ENCODE measurements around the gene CNOT8.
A peak's percentile ranks its signal among the peaks of the same experiment; 100 is the strongest.
"Not testable (repeated sequence)": the region's sequence is repeated elsewhere in the genome, so short reads cannot be mapped to it uniquely, and the experiment has no call there.

Gene CNOT8

DNA sequence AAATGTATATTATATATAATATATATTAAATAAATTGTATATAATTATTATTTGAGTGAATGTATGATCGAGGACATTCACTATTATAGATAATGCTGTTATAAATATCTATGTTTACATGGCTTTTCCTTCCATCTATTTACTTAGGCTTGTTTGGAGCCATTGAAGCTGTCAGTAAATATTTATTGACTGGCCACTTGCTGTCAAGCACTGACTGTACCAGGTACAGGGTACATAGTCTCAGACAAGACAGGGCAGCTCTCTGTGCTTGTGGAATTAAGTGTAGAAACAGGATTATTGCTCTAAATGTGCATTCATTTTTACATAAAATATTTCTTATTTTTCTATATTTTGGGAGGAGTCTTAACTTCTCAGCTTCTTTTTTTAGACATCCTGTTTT lies 24.4 kb upstream of the CNOT8 start:
- DNase-seq (ENCODE audit: low read depth in 3 of 3): no peak

DNA sequence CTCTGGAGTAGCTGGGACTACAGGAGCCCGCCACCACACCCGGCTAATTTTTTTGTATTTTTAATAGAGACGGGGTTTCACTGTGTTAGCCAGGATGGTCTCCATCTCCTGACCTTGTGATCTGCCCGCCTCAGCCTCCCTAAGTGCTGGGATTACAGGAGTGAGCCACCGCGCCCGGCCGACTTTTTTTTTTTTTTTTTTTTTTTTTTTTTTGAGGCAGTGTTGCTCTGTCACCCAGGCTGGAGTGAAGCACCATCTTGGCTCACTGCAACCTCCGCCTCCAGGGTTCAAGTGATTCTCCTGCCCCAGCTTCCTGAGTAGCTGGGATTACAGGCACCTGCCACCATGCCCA lies 22.8 kb upstream of the CNOT8 start:
- not testable (repeated sequence) for DNase-seq (ENCODE audit: low read depth in 3 of 3)

DNA sequence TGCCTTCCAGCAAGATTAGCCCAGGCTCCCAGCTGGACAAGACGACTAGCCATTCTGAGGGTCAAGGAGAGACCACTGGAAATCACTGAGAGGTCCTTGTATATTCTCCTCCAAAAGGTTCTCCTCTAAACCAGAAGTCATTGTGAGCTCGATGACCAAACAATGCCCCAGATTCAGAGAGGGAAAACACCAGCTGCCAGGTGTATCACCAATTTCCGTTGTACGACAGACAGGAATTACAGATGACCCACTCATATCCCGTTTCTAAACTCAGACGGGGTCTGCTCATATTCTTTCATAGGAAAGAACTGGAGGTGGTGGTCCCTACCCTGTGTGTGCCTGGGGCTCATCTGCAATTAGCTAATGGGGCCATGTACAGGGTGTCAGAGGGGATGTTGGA lies 22.2 kb upstream of the CNOT8 start:
- no peak for DNase-seq (ENCODE audit: low read depth in 3 of 3)

DNA sequence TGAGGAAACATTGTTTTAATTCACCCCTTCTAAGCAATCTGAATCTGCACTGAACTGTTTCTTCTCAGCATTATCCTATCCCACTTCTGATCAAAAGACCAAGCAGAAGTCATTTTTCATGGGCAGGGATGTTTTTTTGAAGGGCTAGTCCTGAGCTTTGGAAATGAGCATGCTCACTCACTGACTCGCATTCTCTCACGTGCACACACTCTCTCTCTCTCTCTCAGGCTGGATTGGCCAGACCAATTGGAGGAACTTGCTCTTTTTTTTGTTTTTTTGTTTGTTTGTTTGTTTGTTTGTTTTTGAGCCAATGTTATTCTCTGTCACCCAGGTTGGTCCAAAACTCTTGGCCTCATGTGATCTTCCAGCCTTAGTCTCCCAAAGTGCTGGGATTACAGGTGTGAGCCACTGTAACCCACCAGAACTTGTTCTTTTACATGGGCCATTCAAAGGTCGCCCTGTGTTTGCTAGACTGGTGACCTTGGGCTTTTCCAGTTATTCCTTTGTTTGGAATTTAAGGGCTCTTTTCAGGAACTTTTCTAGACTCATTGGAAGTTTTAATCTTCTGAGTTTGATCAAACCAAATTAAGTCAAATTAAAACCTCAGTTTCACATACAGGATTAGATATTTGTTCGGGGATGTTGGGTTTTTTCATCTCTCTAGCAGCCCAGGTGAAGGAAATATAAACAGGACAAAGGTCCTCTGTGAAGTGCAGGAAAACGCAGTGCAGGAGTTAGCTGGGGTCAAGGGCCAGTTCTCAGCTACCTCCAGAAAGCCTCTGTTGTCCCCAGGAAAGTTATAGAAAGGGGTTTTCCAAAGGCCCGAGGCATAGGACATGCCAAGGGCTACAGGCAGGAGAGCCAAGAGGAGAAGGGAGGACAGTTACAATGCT lies 21.2 kb upstream of the CNOT8 start:
- DNase-seq (ENCODE audit: low read depth in 3 of 3): no peak

DNA sequence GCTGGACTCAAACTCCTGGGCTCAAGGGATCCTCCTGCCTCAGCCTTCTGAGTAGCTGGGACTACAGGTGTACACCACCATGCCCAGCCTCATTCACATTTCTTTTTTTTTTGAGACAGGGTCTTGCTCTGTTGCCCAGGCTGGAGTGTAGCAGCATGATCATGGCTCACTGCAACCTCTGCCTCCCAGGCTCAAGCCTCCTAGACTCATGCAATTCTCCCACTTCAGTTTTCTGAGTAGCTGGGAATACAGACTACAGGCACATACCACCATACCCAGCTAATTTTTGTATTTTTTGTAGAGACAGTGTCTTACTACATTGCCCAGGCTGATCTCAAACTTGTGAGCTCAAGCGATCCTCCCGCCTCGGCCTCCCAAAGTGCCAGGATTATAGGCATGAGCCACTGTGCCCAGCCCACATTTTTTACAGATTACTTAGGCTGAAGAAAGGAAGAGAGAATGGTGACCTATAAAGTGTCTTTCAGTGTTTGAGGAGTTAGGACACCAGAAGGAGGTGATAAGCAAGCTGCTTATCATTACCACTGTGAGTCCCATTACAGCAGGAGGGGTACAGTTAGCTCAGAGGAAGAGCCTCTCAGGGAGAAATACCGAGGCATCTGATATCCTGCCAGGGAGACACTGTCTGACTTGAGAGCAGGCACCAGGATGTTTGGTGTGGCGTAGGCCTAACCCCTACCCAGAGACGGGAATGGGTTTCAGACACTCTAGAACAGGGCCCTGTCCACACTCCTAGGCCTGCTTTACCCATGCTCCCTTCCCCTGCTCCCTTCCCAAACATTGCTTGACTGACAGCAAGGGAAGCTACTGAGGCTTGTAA lies 17.8 kb upstream of the CNOT8 start:
- DNase-seq (ENCODE audit: low read depth in 3 of 3): no peak

DNA sequence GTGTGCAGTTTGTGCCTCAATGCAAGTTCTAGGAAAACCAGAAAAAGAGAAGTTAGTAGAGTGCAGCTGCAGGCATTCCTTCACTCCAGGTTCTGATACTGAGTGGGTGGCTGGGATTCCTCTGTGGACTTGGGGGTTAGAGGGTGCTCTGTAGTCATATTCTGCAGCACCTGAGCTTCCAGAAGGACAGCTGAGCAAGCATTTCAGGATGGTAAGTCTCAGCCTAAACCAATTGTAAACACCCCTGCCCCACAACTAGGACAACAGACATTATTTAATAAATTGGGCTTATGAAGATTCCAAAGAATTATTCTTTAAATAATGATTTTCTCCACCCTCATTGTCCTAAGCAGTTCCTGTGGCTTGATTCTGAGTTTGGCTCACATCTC lies 17.2 kb upstream of the CNOT8 start:
- no peak for DNase-seq (ENCODE audit: low read depth in 3 of 3)

DNA sequence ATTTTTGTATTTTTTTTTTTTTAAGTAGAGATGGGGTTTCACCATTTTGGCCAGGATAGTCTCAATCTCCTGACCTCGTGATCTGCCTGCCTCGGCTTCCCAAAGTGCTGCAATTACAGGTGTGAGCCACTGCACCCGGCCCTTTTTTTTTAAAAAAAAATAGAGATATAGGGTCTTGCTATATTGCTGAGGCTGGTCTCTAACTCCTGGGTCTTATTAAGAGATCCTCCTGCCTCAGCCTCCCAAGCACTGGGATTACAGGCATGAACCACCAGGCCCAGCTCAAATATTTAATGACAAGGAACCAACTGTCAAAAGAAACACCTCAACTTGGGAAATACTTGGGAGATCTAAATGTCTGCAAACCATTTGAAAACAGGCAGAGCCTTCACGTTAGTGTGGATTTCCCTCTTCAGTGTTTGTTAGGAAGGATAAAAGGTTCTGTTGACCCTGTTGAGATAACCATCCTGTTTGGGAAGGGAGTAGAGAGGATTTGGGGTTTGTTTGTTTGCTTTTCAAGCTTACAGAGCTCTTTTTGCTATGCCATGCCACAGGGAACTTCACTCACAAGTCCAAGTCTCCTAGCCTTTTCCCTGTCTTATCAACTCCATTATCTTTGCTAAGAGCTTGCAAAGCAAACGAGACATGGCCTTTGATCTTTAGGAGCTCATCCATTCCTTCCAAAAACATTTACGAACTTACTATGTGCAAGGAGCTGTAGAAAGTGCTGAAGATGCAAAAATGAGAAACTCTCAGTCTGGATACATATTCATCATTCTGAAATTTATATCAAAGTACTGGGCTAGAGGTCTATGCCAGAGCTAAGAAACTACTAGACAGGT lies 15.5 kb upstream of the CNOT8 start:
- no peak for DNase-seq (ENCODE audit: low read depth in 3 of 3)

DNA sequence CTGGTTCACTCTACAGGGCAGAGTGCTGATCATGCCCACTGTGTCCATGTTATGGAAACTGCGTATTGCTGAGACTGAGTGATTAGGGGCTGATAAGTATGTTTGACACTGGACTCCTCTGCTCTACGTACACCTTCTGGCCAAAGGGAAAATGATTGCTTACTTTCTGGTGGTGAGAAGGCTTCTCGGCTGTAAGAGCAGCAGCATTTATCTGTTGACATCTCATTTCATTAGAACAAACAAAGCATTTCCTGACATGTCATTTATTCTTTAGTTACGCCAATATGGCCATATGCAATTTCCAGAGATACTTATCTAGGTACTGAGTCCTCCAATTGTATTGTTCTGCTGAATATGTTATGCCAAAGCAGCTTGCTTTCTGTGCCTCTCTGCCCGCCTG lies 13.6 kb upstream of the CNOT8 start:
- DNase-seq (ENCODE audit: low read depth in 3 of 3): no peak

DNA sequence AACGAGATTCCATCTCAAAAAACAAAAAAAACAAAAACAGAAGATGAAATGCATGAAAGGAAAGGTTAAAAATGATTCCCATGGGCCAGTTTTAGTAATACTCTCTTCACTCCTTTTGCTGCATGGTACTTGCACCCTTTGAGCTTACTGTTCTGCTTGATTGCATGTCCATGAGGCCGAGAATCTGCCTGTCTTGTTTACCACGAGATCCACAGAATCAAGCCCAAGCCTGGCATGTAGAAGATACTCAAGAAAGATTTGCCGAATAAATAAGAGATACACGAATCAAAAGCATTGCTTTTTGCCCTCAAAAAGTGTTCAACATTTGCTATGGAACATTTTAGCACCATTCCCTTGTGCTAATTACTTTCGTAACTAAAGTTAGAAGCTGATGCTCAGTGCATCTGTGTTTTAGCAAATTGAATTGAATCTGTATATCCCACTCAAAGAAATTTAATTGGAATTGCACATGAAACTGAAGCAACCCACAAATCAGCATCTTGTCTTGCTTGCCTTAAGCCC lies 9.1 kb upstream of the CNOT8 start:
- no peak for DNase-seq (ENCODE audit: low read depth in 3 of 3)

DNA sequence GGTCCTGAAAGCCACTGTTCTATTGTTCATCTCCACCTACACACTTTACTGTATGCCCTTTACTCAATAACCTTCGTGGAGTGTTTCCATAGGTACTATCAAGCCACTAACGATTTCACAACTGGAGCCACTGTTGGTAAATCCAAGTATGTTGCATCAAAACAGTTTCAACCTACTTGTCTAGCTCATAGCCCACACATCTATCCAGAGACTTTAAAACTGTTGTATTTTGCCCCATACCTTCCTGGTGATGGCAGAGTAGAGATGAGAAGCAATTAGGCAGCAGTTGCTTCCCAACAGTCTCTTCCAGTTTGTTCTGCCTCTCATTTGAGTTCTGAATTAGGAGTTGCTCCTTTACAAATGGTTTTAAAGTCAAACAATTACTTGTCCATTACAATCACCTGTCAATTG lies 8.6 kb upstream of the CNOT8 start:
- no peak for DNase-seq (ENCODE audit: low read depth in 3 of 3)

DNA sequence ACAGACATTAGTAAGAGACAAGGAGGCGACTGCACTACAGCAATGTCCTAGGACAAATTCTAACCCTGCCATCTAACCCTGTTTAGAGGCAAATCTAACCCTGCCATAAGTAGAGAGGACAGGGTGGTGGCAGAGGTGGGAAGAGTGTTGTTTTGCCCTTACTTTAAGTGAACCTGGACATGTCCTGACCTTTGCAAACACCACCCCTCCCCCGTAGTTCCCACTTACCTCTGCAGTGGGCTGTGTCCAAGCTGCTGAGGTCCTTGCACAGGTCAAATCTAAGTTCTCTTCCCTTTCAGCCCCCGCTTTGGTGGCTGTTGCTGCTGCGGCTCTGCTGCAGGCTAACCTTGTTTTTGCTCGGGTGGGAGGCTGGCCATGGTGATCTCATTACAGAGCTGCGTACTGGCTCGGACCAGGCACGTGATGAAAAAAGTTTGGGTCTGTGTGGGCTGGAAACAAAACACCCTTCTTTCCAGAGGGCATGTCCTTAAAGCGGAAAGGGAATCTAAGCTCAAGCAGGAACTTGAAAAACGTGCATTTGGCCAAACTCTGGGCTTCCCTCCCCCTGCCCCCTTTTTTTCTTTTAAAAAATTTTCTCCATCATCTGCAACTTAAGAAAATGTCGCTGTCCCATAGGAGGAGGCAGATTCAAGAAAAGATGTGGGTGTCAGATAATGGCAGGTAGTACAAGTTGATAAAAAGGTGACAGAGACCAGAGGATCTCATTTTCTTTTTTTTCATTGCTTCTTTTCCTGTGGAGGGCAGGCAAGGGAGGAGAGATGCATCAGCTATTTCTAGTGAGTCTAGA lies 8.0 kb upstream of the CNOT8 start, which contains the start of gene FAXDC2:
FAXDC2 (minus strand) TSS at position 349 of the 808 bp plus-strand sequence. CDS start 12,425 bp downstream, outside the sequence.
- no peak for DNase-seq (ENCODE audit: low read depth in 3 of 3)

DNA sequence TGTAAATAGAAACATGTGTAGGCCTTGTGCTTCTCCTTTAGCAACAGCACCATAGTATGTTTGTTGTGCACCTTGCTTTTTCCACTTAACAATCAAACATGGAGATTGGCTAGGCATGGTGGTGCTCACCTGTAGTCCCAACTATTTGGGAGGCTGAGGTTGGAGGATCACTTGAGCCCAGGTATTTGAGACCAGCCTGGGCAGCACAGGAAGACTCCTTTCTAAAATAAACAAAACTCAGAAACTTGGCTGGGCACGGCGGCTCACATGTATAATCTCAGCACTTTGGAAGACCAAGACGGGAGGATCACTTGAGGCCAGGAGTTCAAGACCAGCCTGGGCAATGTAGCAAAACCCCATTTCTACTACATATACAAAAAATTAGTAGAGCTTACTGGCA lies 7.1 kb upstream of the CNOT8 start:
- DNase-seq (ENCODE audit: low read depth in 3 of 3): no peak

DNA sequence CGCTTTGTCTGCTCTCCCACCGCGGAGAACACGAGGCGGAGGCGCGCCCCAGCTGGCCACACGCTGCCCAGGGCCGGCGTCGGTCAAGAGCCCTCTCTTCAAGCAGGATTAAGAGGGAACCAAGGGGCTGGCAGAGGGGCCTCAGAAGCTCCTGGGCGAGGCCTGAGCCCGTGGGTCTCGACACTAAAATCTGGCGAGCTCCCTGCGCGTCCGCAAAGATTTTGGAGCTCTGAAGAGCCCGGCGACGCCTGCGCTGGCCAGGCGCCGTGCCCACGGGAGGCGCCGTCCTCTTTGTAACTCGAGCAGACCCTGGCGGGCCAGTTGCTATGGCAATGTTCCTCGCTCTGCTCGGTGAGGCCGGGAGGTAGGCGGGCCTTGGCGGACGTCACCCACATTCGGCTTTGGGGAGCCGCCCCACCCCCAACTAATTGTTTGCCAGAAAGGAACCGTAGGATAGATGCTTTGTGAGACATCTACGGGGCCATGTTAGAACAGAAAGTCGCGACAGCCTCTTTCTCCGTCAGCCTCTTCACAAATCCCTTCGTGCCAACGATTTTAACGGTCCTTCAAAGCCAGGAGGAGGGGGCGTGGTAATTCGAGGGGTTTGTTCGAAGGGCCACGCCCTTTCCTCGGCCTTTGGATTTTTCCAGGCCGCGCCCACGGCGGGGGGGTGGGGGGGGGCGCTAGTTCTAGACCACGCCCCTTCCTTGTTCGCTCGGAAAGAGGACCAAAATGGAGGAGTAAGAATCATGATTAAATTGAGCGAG lies 714 bp upstream of the CNOT8 start:
- peak; percentile 57 to 76 (median 71) for DNase-seq (ENCODE audit: low read depth in 3 of 3)

DNA sequence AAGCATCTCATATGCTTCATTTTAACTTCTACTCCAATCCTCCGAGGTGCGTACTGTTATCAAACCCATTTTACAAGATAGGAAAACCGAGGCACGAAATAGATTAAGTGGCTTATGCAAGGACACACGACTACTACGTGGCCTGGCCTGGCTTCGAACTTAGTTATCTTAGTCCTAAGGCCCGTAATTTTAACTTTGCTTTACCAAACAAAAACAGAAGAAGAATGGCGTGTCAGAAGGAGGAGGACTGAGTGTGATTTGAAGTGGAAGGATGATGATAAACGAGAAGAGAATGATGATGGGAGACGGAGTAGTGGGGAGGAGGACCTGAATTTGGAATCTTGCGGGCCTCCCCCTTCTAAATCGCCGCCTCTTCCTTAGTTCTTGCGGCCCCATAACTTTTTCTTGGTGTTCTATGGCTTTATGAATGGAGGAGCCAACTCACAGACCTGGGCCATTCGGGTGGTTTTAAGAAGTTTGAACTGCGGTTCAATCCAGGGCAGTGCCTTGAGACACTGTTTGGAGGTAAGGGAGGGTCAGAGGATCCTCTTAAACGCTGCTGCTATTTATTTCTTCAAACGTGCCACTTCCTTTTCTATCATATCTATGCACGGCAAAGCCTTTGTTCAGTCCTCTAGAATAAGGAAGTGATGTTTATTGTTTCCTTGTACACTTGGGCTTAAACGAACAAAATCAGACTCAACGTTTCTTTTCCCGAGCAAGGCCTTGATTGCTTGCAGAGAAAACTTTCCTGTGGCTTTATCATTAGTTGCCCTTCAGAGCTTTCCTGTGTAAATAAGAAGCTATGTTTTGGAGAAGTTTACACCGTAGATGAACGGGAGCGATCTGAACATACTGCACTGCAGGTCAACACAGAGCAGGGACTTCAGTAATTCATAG lies 795 bp downstream of the CNOT8 start:
- DNase-seq (ENCODE audit: low read depth in 3 of 3): no peak

DNA sequence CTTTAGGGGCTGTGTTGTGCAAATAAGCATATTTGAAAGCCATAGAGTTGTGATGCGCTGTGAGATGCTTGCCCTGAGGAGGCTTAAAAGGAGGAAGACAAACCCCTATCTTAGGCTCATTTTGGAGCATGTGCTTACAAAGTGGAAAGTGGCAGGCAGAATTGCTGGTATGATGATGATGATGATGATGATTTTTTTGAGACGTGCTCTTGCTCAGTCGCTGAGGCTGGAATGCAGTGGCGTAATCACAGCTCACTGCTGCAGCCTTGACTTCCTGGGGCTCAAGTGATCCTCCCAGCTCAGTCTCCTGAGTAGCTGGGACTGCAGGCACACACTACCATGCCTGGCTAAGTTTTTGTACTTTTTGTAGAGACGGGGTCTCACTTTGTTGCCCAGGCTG lies 1.7 kb downstream of the CNOT8 start:
- no peak for DNase-seq (ENCODE audit: low read depth in 3 of 3)

DNA sequence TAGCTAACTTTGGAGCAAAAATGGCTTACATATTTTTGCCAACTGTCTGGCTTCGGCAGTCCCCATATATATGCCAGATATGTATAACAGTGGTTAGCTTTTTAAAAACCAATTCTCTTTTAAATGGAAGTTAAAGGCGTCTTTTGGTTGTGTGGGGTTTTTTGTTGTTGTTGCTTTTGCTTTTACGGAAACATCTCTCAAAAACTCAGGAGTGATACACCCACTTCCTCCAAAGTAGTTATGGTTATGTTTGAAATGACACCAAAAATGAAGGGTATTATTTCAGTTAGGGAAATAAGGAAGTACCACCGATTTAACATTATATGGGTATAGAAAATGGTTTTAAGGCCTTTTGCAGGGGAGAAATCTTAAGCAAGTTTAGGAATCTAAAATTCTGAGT lies 2.3 kb downstream of the CNOT8 start:
- DNase-seq (ENCODE audit: low read depth in 3 of 3): no peak

DNA sequence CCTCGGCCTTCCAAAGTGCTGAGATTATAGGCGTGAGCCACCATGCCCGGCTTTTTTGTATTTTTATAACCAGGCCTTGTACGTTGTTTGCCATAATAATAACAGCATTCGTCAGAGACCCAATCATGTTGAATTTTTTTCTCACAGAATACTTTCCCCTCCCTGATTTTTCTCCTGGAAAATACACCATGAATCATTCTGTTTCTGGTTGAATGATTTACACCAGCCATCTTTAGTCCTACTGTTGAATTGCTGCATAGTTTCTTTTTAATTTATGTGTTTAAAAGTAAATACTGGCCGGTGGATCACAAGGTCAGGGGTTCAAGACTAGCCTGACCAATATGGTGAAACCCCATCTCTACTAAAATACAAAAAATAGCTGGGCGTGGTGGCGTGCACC lies 3.5 kb downstream of the CNOT8 start:
- no peak for DNase-seq (ENCODE audit: low read depth in 3 of 3)

DNA sequence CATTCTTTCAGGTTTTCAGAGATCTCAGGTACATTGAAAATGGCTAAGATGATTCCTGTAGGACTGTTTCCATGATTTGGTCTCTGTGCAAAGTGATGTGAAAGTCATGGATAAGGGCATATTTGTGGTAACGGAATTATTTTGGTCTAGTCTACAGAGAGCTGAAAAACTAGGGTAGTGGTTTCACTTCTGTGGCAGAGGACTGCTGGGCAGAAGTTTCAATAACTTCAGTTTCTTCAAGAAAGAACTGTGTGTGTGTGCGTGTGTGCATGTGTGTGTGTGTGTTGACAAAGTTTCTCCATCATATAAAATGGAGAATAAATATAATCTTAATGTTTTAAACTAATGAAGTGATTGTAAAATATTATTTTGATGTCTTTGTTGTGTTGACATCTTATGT lies 4.3 kb downstream of the CNOT8 start:
- no peak for DNase-seq (ENCODE audit: low read depth in 3 of 3)
